ENCODE results near the gene SLC35F3. TPM values are rescaled to one million over a fixed set of nuclear protein-coding genes. Genes with fewer than 3 reads are reported as not detected.

The SLC35F3 gene
- total RNA-seq, 1 donor from 2014 or later, result 2.6 TPM

GRCh38 chr1:234237393-234237792 lies 332.9 kb downstream of the SLC35F3 start:
- no peaks in the 10 kb centered on the region for H3K36me3 Mint-ChIP-seq (ENCODE audit: low read depth)
- H3K27ac Mint-ChIP-seq (ENCODE audit: unreplicated experiment), result no peak overlapping the region
- no peak overlapping the region for H3K4me3 Mint-ChIP-seq
- no peak for DNase-seq (ENCODE audit: low read depth, low spot score)
- no peaks in the 10 kb centered on the region for H3K9me3 Mint-ChIP-seq
- no peaks in the 10 kb centered on the region for H3K27me3 Mint-ChIP-seq (ENCODE audit: low read depth)
- TF ChIP-seq, protein P1, sequence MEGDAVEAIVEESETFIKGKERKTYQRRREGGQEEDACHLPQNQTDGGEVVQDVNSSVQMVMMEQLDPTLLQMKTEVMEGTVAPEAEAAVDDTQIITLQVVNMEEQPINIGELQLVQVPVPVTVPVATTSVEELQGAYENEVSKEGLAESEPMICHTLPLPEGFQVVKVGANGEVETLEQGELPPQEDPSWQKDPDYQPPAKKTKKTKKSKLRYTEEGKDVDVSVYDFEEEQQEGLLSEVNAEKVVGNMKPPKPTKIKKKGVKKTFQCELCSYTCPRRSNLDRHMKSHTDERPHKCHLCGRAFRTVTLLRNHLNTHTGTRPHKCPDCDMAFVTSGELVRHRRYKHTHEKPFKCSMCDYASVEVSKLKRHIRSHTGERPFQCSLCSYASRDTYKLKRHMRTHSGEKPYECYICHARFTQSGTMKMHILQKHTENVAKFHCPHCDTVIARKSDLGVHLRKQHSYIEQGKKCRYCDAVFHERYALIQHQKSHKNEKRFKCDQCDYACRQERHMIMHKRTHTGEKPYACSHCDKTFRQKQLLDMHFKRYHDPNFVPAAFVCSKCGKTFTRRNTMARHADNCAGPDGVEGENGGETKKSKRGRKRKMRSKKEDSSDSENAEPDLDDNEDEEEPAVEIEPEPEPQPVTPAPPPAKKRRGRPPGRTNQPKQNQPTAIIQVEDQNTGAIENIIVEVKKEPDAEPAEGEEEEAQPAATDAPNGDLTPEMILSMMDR (conservative IDR thresholded peaks at IDR 0.05), result no peak
- peaks cover 44% of the 10 kb centered on the region for H3K4me1 Mint-ChIP-seq

GRCh38 chr1:234238060-234238459 lies 333.6 kb downstream of the SLC35F3 start:
- TF ChIP-seq, protein P1 (conservative IDR thresholded peaks at IDR 0.05), result no peak
- H3K27ac Mint-ChIP-seq (ENCODE audit: unreplicated experiment), result no peak overlapping the region
- H3K27me3 Mint-ChIP-seq (ENCODE audit: low read depth), result no peaks in the 10 kb centered on the region
- no peak overlapping the region for H3K4me3 Mint-ChIP-seq
- H3K4me1 Mint-ChIP-seq, result peaks cover 44% of the 10 kb centered on the region
- no peaks in the 10 kb centered on the region for H3K36me3 Mint-ChIP-seq (ENCODE audit: low read depth)
- no peak for DNase-seq (ENCODE audit: low read depth, low spot score)
- H3K9me3 Mint-ChIP-seq, result no peaks in the 10 kb centered on the region

- no peak overlapping the region for H3K27ac Mint-ChIP-seq (ENCODE audit: unreplicated experiment)
- no peaks in the 10 kb centered on the region for H3K36me3 Mint-ChIP-seq (ENCODE audit: low read depth)
- H3K27me3 Mint-ChIP-seq (ENCODE audit: low read depth), result no peaks in the 10 kb centered on the region
- no peak for DNase-seq (ENCODE audit: low read depth, low spot score)
- H3K4me3 Mint-ChIP-seq, result no peak overlapping the region
- peaks cover 39% of the 10 kb centered on the region for H3K4me1 Mint-ChIP-seq
- TF ChIP-seq, protein P1 (conservative IDR thresholded peaks at IDR 0.05), result no peak
- no peaks in the 10 kb centered on the region for H3K9me3 Mint-ChIP-seq
Measured at GRCh38 chr1:234239515-234239914, 335.0 kb downstream of the SLC35F3 start.

- H3K36me3 Mint-ChIP-seq (ENCODE audit: low read depth), result no peaks in the 10 kb centered on the region
- no peak for DNase-seq (ENCODE audit: low read depth, low spot score)
- TF ChIP-seq, protein P1 (conservative IDR thresholded peaks at IDR 0.05), result no peak
- H3K9me3 Mint-ChIP-seq, result no peaks in the 10 kb centered on the region
- no peak overlapping the region for H3K27ac Mint-ChIP-seq (ENCODE audit: unreplicated experiment)
- H3K4me3 Mint-ChIP-seq, result no peak overlapping the region
- peaks cover 36% of the 10 kb centered on the region for H3K4me1 Mint-ChIP-seq
- H3K27me3 Mint-ChIP-seq (ENCODE audit: low read depth), result no peaks in the 10 kb centered on the region
Measured at GRCh38 chr1:234239936-234240335, 335.5 kb downstream of the SLC35F3 start.

- Mint-ChIP-seq H3K9me3 (no peaks in the 10 kb centered on the region), H3K36me3 (ENCODE audit: low read depth) (no peaks in the 10 kb centered on the region), H3K27ac (ENCODE audit: unreplicated experiment) (no peak overlapping the region), H3K4me1 (peaks cover 29% of the 10 kb centered on the region), H3K4me3 (no peak overlapping the region), H3K27me3 (ENCODE audit: low read depth) (no peaks in the 10 kb centered on the region)
- TF ChIP-seq, protein P1 (conservative IDR thresholded peaks at IDR 0.05), result no peak
- DNase-seq (ENCODE audit: low read depth, low spot score), result no peak
Measured at GRCh38 chr1:234240680-234241079, 336.2 kb downstream of the SLC35F3 start.

Measured in neural crest cell (in vitro differentiated cells).